H9 (cell line): Measurements from ENCODE around the gene CADPS. TPM values are rescaled to one million over a fixed set of nuclear protein-coding genes. Genes with fewer than 3 reads are reported as not detected.

Source experiments
- DNase-seq: peaks from one replicate; pipeline ENCODE4 v3.0.0-alpha.2; 2017
- H2AFZ ChIP-seq: one replicate; pipeline ENCODE4 v1.6.1; 2013; ENCODE audit warnings: mild to moderate bottlenecking, low read length, control low read depth, moderate library complexity
- H2AK5ac ChIP-seq: 2 replicates; pipeline ENCODE4 v1.6.1; 2013; ENCODE audit warnings: low read length, control low read depth, mixed read lengths; ENCODE audit not compliant: insufficient read length
- H2BK120ac ChIP-seq: one replicate; pipeline ENCODE4 v1.6.1; 2013; ENCODE audit warnings: low read depth, mild to moderate bottlenecking, low read length, control low read depth, inconsistent platforms; ENCODE audit not compliant: poor library complexity, severe bottlenecking
- H2BK12ac ChIP-seq: 2 replicates; pipeline ENCODE4 v1.6.1; 2013; ENCODE audit warnings: low read length, control low read depth, mixed read lengths, low read depth; ENCODE audit not compliant: insufficient read length
- H2BK15ac ChIP-seq: 2 replicates; pipeline ENCODE4 v1.6.1; 2013; ENCODE audit warnings: low read depth, low read length, control low read depth
- H2BK20ac ChIP-seq: one replicate; pipeline ENCODE4 v1.6.1; 2013; ENCODE audit warnings: low read depth, mild to moderate bottlenecking, low read length, control low read depth, inconsistent platforms; ENCODE audit not compliant: poor library complexity, severe bottlenecking
- H2BK5ac ChIP-seq: 2 replicates; pipeline ENCODE4 v1.6.1; 2013; ENCODE audit warnings: low read length, control low read depth, mixed read lengths; ENCODE audit not compliant: insufficient read length
- H3K14ac ChIP-seq: 2 replicates; pipeline ENCODE4 v1.6.1; 2013; ENCODE audit warnings: low read length, control low read depth; ENCODE audit not compliant: insufficient read depth
- H3K18ac ChIP-seq: 2 replicates; pipeline ENCODE4 v1.6.1; 2013; ENCODE audit warnings: low read depth, mild to moderate bottlenecking, mixed read lengths, low read length, control low read depth; ENCODE audit not compliant: insufficient read length
- H3K23ac ChIP-seq: 2 replicates; pipeline ENCODE4 v1.6.1; 2013; ENCODE audit warnings: low read length, control low read depth, mixed read lengths, low read depth; ENCODE audit not compliant: insufficient read length
- H3K23me2 ChIP-seq: 2 replicates; pipeline ENCODE4 v1.6.1; 2013; ENCODE audit warnings: low read depth, mild to moderate bottlenecking, mixed read lengths, low read length, control low read depth; ENCODE audit not compliant: insufficient read length, poor library complexity, severe bottlenecking
- H3K27ac ChIP-seq: 2 replicates; pipeline ENCODE4 v1.5.1; 2013; ENCODE audit warnings: low read length, control low read depth, mixed read lengths, low read depth; ENCODE audit not compliant: insufficient read length
- H3K27me3 ChIP-seq: 2 replicates; pipeline ENCODE4 v1.6.1; 2013; ENCODE audit warnings: low read length, control low read depth, inconsistent platforms; ENCODE audit not compliant: insufficient read depth
- H3K4ac ChIP-seq: 2 replicates; pipeline ENCODE4 v1.6.1; 2013; ENCODE audit warnings: low read depth, mild to moderate bottlenecking, control low read depth, inconsistent platforms, low read length, moderate library complexity
- H3K4me1 ChIP-seq: 2 replicates; pipeline ENCODE4 v1.6.1; 2013; ENCODE audit warnings: low read length, control low read depth, inconsistent platforms; ENCODE audit not compliant: insufficient read depth
- H3K4me2 ChIP-seq: 2 replicates; pipeline ENCODE4 v1.6.1; 2013; ENCODE audit warnings: low read length, control low read depth, mixed read lengths; ENCODE audit not compliant: insufficient read length, insufficient read depth
- H3K56ac ChIP-seq: 2 replicates; pipeline ENCODE4 v1.6.1; 2013; ENCODE audit warnings: low read depth, mild to moderate bottlenecking, mixed read lengths, low read length, control low read depth; ENCODE audit not compliant: insufficient read length
- H3K79me1 ChIP-seq: 2 replicates; pipeline ENCODE4 v1.6.1; 2013; ENCODE audit warnings: low read depth, mild to moderate bottlenecking, moderate library complexity, low read length, control low read depth, inconsistent platforms; ENCODE audit not compliant: insufficient read depth, poor library complexity, severe bottlenecking
- H3K79me2 ChIP-seq: 2 replicates; pipeline ENCODE4 v1.6.1; 2013; ENCODE audit warnings: low read length, control low read depth, inconsistent platforms; ENCODE audit not compliant: insufficient read depth
- H3K9ac ChIP-seq: 2 replicates; pipeline ENCODE4 v1.6.1; 2013; ENCODE audit warnings: low read length, control low read depth, mixed read lengths; ENCODE audit not compliant: insufficient read length; ENCODE audit errors: extremely low read depth
- H3K9me3 ChIP-seq: one replicate; pipeline ENCODE4 v1.6.1; 2013; ENCODE audit warnings: low read depth, low read length, inconsistent platforms; ENCODE audit not compliant: control insufficient read depth
- H3T11ph ChIP-seq: one replicate; pipeline ENCODE4 v1.6.1; 2013; ENCODE audit warnings: mild to moderate bottlenecking, low read length, control low read depth, inconsistent platforms
- H4K20me1 ChIP-seq: one replicate; pipeline ENCODE4 v1.6.1; 2013; ENCODE audit not compliant: control insufficient read depth, insufficient read length, insufficient read depth
- H4K5ac ChIP-seq: 2 replicates; pipeline ENCODE4 v1.6.1; 2013; ENCODE audit warnings: low read depth, mild to moderate bottlenecking, mixed read lengths, low read length, control low read depth; ENCODE audit not compliant: insufficient read length
- H4K8ac ChIP-seq: replicated peaks from 2 replicates; pipeline ENCODE4 v1.6.1; 2013; ENCODE audit warnings: low read length, control low read depth, mixed read lengths, low read depth; ENCODE audit not compliant: insufficient read length
- H4K91ac ChIP-seq: 2 replicates; pipeline ENCODE4 v1.6.1; 2013; ENCODE audit warnings: low read depth, mild to moderate bottlenecking, moderate library complexity, mixed read lengths, low read length, control low read depth; ENCODE audit not compliant: insufficient read length
- H3K27ac Mint-ChIP-seq, 3 experiments: 2 replicates in 2 of 3; 3 replicates in 1 of 3; pipeline ENCODE4 v1.8.0; 2020 to 2021; ENCODE audit warnings: mixed read lengths in 3 of 3, mild to moderate bottlenecking in 1 of 3, moderate library complexity in 1 of 3
- H3K27me3 Mint-ChIP-seq: 2 replicates; pipeline ENCODE4 v1.8.0; 2021; ENCODE audit warnings: low read depth, mild to moderate bottlenecking, moderate library complexity, mixed read lengths
- H3K36me3 Mint-ChIP-seq, 3 experiments: 2 replicates in 2 of 3; 3 replicates in 1 of 3; pipeline ENCODE4 v1.8.0; 2020 to 2021; ENCODE audit warnings: low read depth in 3 of 3, mixed read lengths in 3 of 3; ENCODE audit not compliant: insufficient read depth in 1 of 3
- H3K4me1 Mint-ChIP-seq, 2 experiments: 2 replicates each; pipeline ENCODE4 v1.8.0; 2020; ENCODE audit warnings: mixed read lengths in 2 of 2
- H3K4me3 Mint-ChIP-seq, 2 experiments: 2 replicates in 1 of 2; 3 replicates in 1 of 2; pipeline ENCODE4 v1.8.0; 2020 to 2021; ENCODE audit warnings: mild to moderate bottlenecking in 2 of 2, mixed read lengths in 2 of 2, moderate library complexity in 1 of 2
- H3K9me3 Mint-ChIP-seq, 2 experiments: 2 replicates in 1 of 2; 3 replicates in 1 of 2; pipeline ENCODE4 v1.8.0; 2020; ENCODE audit warnings: mild to moderate bottlenecking in 2 of 2, mixed read lengths in 2 of 2, moderate library complexity in 1 of 2
- CTCF ChIP-seq: fragments of 200-600 bp; sonication (generic); conservative IDR thresholded peaks from 3 replicates; pipeline ENCODE4 v1.8.0; 2021; ENCODE audit warnings: antibody characterized with exemption, mild to moderate bottlenecking
- WGBS: extraction: QIAGEN DNeasy Blood & Tissue Kit; methylation state at CpG from one replicate; pipeline ENCODE4 v1.1.7; 2013; ENCODE audit warnings: missing lambda C conversion rate, low lambda C conversion rate, mixed read lengths; ENCODE audit not compliant: insufficient read length; ENCODE audit errors: extremely low coverage; 5-methylcytosine and 5-hydroxymethylcytosine counted together
- total RNA-seq: library from RNA; stranded (reverse); gene quantifications from 2 replicates; pipeline ENCODE4 v1.2.1, GENCODE V29; 2021

CADPS gene
- total RNA-seq, 1 experiment from 2014 or later = 6.6 TPM

DNA sequence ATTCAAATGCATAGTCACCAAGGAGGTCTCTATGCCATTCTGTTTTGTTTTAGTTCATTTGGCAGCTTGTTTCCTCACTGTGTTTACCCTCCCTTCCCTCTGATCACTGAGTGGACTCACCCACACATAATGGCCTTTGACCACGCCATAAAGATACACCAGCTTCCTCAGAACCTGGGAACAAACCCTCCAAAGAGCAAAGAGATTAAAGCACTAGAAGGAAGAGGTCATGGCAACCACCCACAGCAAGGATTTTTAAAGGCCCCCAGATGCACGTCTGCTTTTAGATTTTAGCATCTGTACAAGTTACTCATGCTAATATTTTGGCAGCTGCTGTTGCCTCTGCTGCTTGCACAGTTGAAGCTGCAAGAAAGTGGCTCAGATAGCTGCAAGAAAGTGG, 47.9 kb upstream of the CADPS start:
- no peaks in the 10 kb centered on the region for H3K9me3 Mint-ChIP-seq
- no peak overlapping the region for H4K5ac ChIP-seq
- WGBS = no CpG with 5 or more reads among the region's 2 CpGs

More for the DNA sequence above, 47.9 kb upstream of the CADPS start:
- Histone ChIP-seq H2BK15ac (no peak overlapping the region), H3K18ac (no peak overlapping the region), H2BK12ac (no peak overlapping the region), H3K56ac (no peak overlapping the region), H2BK120ac (no peak overlapping the region), H3K4me1 (peaks cover 6% of the 10 kb centered on the region; the same call in 1 of the 2 replicates), H3K14ac (no peak overlapping the region), H2BK5ac (no peak overlapping the region), H3K79me1 (no peaks in the 10 kb centered on the region), H3K79me2 (no peaks in the 10 kb centered on the region), H3K9me3 (no peaks in the 10 kb centered on the region), H3K4me2 (no peak overlapping the region), H3K27me3 (no peaks in the 10 kb centered on the region), H3K27ac (no peak overlapping the region), H2BK20ac (no peak overlapping the region), H2AK5ac (no peak overlapping the region), H3K23ac (no peak overlapping the region), H3K9ac (no peak overlapping the region), H4K20me1 (no peaks in the 10 kb centered on the region), H3T11ph (no peak overlapping the region), H3K23me2 (no peaks in the 10 kb centered on the region), H4K8ac (no peak overlapping the region), H2AFZ (no peak overlapping the region), H4K91ac (no peak overlapping the region), H3K4ac (no peak overlapping the region)
- H3K4me1 Mint-ChIP-seq = peaks cover 36 to 38% of the 10 kb centered on the region in 2 experiments
- H3K4me3 Mint-ChIP-seq = no peak overlapping the region
- H3K27me3 Mint-ChIP-seq = peaks cover 4% of the 10 kb centered on the region
- DNase-seq = no peak
- no peak overlapping the region for H3K27ac Mint-ChIP-seq
- TF ChIP-seq CTCF = no peak
- no peaks in the 10 kb centered on the region for H3K36me3 Mint-ChIP-seq
